A549 (cell line): ENCODE measurements around the gene CTPS2. TPM values are rescaled to one million over a fixed set of nuclear protein-coding genes. Genes with fewer than 3 reads are reported as not detected.

ENCODE experiments used
- ATAC-seq, 2 experiments: fragments of 200-7000 bp in 1 of 2; fragments of >200 bp in 1 of 2; cut with Nextera tagmentation in 1 of 2; cut with Tn5 transposase in 1 of 2; 3 replicates each; pipeline versions ENCODE4 v1.8.0 to v1.9.1; 2018 to 2020; ENCODE audit warnings: mild to moderate bottlenecking in 1 of 2, moderate library complexity in 1 of 2
- CTCF ChIA-PET: fragments of 300-600 bp; sonication (Branson Sonifier 250); formaldehyde crosslinking; extraction: SDS; loops from one replicate; lab custom pipeline; 2021; ENCODE audit warnings: antibody characterized with exemption, inconsistent platforms; lab: Yijun Ruan, JAX
- POLR2A ChIA-PET: fragments of 350-600 bp; formaldehyde crosslinking; extraction: SDS; loops from one replicate; lab custom pipeline; 2021; ENCODE audit warnings: antibody characterized with exemption, inconsistent platforms; lab: Yijun Ruan, JAX
- DNase-seq, 2 experiments: peaks; one replicate each; pipeline versions ENCODE4 v3.0.0 to v3.0.0-alpha.2; 2011 to 2016; ENCODE audit warnings: low read depth in 1 of 2, low spot score in 1 of 2
- FAIRE-seq: peaks from 2 replicates; lab custom pipeline; 2011; peaks lifted over from hg19 to GRCh38; lab: Jason Lieb, UNC
- H3K27ac ChIP-seq, 2 experiments: fragments of >200 bp; sonication (Bioruptor Twin); formaldehyde crosslinking; 3 replicates each; pipeline ENCODE4 v1.5.1; 2016 to 2017
- H3K4me1 ChIP-seq: fragments of >200 bp; sonication (Bioruptor Twin); formaldehyde crosslinking; 3 replicates; pipeline ENCODE4 v1.6.1; 2016
- H3K4me2 ChIP-seq: fragments of >200 bp; sonication (Bioruptor Twin); formaldehyde crosslinking; 3 replicates; pipeline ENCODE4 v1.6.1; 2016
- H3K4me3 ChIP-seq: fragments of >200 bp; sonication (Bioruptor Twin); formaldehyde crosslinking; 3 replicates; pipeline ENCODE4 v1.5.1; 2016
- H3K9me3 ChIP-seq: fragments of >200 bp; sonication (Bioruptor Twin); formaldehyde crosslinking; 3 replicates; pipeline ENCODE4 v1.6.1; 2016
- BCL3 ChIP-seq: fragments of >200 bp; sonication (Bioruptor Twin); formaldehyde crosslinking; IDR thresholded peaks from 3 replicates; pipeline ENCODE4 v1.6.1; 2016
- CBX8 ChIP-seq: fragments of 200-600 bp; sonication (generic); IDR thresholded peaks from 2 replicates; pipeline ENCODE4 v1.6.1; 2016
- CHD2 ChIP-seq: fragments of 150-350 bp; IDR thresholded peaks from 2 replicates; pipeline ENCODE4 v1.6.1; 2014; ENCODE audit warnings: low read length; ENCODE audit not compliant: partially characterized antibody
- CHD4 ChIP-seq: fragments of 200-600 bp; sonication (generic); IDR thresholded peaks from 2 replicates; pipeline ENCODE4 v1.6.1; 2016; ENCODE audit warnings: antibody characterized with exemption, mild to moderate bottlenecking, borderline replicate concordance
- GATA3 ChIP-seq: IDR thresholded peaks from 2 replicates; pipeline ENCODE4 v1.6.1; 2012; ENCODE audit warnings: borderline replicate concordance
- HMGXB4 ChIP-seq: fragments of 250-450 bp; sonication (Bioruptor Pico); IDR thresholded peaks from 2 replicates; pipeline ENCODE4 v1.5.0; 2021; ENCODE audit warnings: mild to moderate bottlenecking, moderate library complexity, borderline replicate concordance
- HOXB13 ChIP-seq: fragments of 250-450 bp; sonication (Bioruptor Pico); IDR thresholded peaks from 2 replicates; pipeline ENCODE4 v1.5.0; 2020; ENCODE audit warnings: low read depth, mild to moderate bottlenecking, moderate library complexity
- JUNB ChIP-seq: fragments of >200 bp; sonication (Bioruptor Twin); formaldehyde crosslinking; IDR thresholded peaks from 2 replicates; pipeline ENCODE4 v1.6.1; 2016
- KDM5A ChIP-seq: fragments of 200-600 bp; sonication (generic); IDR thresholded peaks from 2 replicates; pipeline ENCODE4 v1.6.1; 2016; ENCODE audit warnings: antibody characterized with exemption, mild to moderate bottlenecking
- PHF8 ChIP-seq: fragments of 200-600 bp; sonication (generic); IDR thresholded peaks from 2 replicates; pipeline ENCODE4 v1.6.1; 2016; ENCODE audit warnings: low read depth, mild to moderate bottlenecking, antibody characterized with exemption, moderate library complexity, borderline replicate concordance
- POLR2A ChIP-seq: IDR thresholded peaks from 2 replicates; pipeline ENCODE4 v1.6.1; 2012; ENCODE audit warnings: mild to moderate bottlenecking, low read length
- RAD21 ChIP-seq, 2 experiments: fragments of >200 bp in 1 of 2; sonication (Bioruptor Twin) in 1 of 2; formaldehyde crosslinking in 1 of 2; IDR thresholded peaks in 1 of 2; conservative IDR thresholded peaks in 1 of 2; 2 replicates in 1 of 2; 3 replicates in 1 of 2; pipeline ENCODE4 v1.6.1; 2012 to 2018; ENCODE audit warnings: inconsistent platforms in 1 of 2
- RARB ChIP-seq: fragments of 250-450 bp; sonication (Bioruptor Pico); IDR thresholded peaks from 2 replicates; pipeline ENCODE4 v1.8.0; 2021; ENCODE audit warnings: mild to moderate bottlenecking, moderate library complexity
- REST ChIP-seq: fragments of 200-600 bp; sonication (generic); IDR thresholded peaks from 2 replicates; pipeline ENCODE4 v1.6.1; 2016; ENCODE audit warnings: antibody characterized with exemption, mild to moderate bottlenecking, moderate library complexity
- RFX5 ChIP-seq: fragments of 450-650 bp; IDR thresholded peaks from 2 replicates; pipeline ENCODE4 v1.7.1; 2014; ENCODE audit warnings: antibody characterized with exemption, mild to moderate bottlenecking, moderate library complexity
- RNF2 ChIP-seq: fragments of 200-600 bp; sonication (generic); IDR thresholded peaks from 2 replicates; pipeline ENCODE4 v1.6.1; 2016; ENCODE audit warnings: low read depth, mild to moderate bottlenecking, antibody characterized with exemption, moderate library complexity, borderline replicate concordance
- TFCP2L1 ChIP-seq: fragments of 250-450 bp; sonication (Bioruptor Pico); IDR thresholded peaks from 2 replicates; pipeline ENCODE4 v1.5.0; 2021; ENCODE audit warnings: mild to moderate bottlenecking
- TP53 ChIP-seq: fragments of 250-450 bp; sonication (Bioruptor Pico); IDR thresholded peaks from 2 replicates; pipeline ENCODE4 v1.5.0; 2021; ENCODE audit warnings: mild to moderate bottlenecking, moderate library complexity
- USF2 ChIP-seq: fragments of 450-650 bp; IDR thresholded peaks from 2 replicates; pipeline ENCODE4 v1.6.1; 2014; ENCODE audit warnings: antibody characterized with exemption
- ZFP36 ChIP-seq: fragments of 450-650 bp; IDR thresholded peaks from 2 replicates; pipeline ENCODE4 v1.6.1; 2014; ENCODE audit warnings: borderline replicate concordance; ENCODE audit not compliant: partially characterized antibody
- WGBS: methylation state at CpG from one replicate; pipeline ENCODE4 v1.1.6; 2017; ENCODE audit errors: missing lambda C conversion rate; 5-methylcytosine and 5-hydroxymethylcytosine counted together
- polyA plus RNA-seq, 4 experiments: library from polyadenylated mRNA; depleted of rRNA in 3 of 4; stranded (reverse); fragments of >200 nt; fragmentation: RNase III in 1 of 4; extraction: RNeasy Plus Mini Kit Qiagen cat#74134 plus additional on column Dnase treatment in 1 of 4; gene quantifications; 2 replicates in 3 of 4; 3 replicates in 1 of 4; pipeline ENCODE4 v1.2.3, GENCODE V29; 2011 to 2017

CTPS2 gene
- polyA plus RNA-seq, 2 of the 4 experiments (the other 2 are of a cell fraction) = 11.1 to 18.5 TPM

GRCh38 chrX:16593801-16594200, 118.7 kb downstream of the CTPS2 start:
- TF ChIP-seq CHD4 (no peak), JUNB (no peak)
- TF ChIP-seq, all 56 proteins: peak for 0
- CTCF ChIA-PET = no interaction called here
- DNase-seq (no peak), FAIRE-seq (no peak), ATAC-seq (no peak)
- H3K4me2 ChIP-seq = no peak overlapping the region
- H3K4me3 ChIP-seq = no peak overlapping the region
- POLR2A ChIA-PET = no interaction called here
- WGBS = 81% methylated on average over 4 of the region's 4 CpGs
- H3K9me3 ChIP-seq = peaks cover 6% of the 10 kb centered on the region; the same call in 1 of the 3 replicates
- peaks cover 10% of the 10 kb centered on the region for H3K4me1 ChIP-seq
- H3K27ac ChIP-seq = no peak overlapping the region

- WGBS = 88% methylated on average over 7 of the region's 7 CpGs
- DNase-seq = no peak
- Histone ChIP-seq H3K4me3 (no peak overlapping the region), H3K4me2 (no peak overlapping the region), H3K9me3 (peaks cover 6% of the 10 kb centered on the region; the same call in 1 of the 3 replicates), H3K4me1 (peaks cover 14% of the 10 kb centered on the region), H3K27ac (no peak overlapping the region)
- ChIA-PET CTCF (no interaction called here), POLR2A (no interaction called here)
- ATAC-seq = no peak
- TF ChIP-seq RARB (CRISPR knock-in tag) = no peak
- no peak for TF ChIP-seq POLR2A
- TF ChIP-seq TFCP2L1 (CRISPR knock-in tag) = no peak
- TF ChIP-seq CHD4 = no peak
- no peak for TF ChIP-seq USF2
- TF ChIP-seq BCL3 = no peak
- no peak for TF ChIP-seq CBX8
- no peak for TF ChIP-seq GATA3
- TF ChIP-seq HOXB13 (CRISPR knock-in tag) = no peak
- no peak for TF ChIP-seq RFX5
- no peak for TF ChIP-seq ZFP36
- TF ChIP-seq PHF8 = no peak
- no peak for TF ChIP-seq KDM5A
- TF ChIP-seq REST = no peak
- TF ChIP-seq TP53 (CRISPR knock-in tag) = no peak
- no peak for TF ChIP-seq RNF2
- no peak for TF ChIP-seq HMGXB4 (CRISPR knock-in tag)
- no peak for TF ChIP-seq CHD2
- TF ChIP-seq RAD21 (conservative IDR thresholded peaks at IDR 0.05 in 1 of 2, IDR thresholded peaks at IDR 0.05 in 1 of 2) = no peak
- no peak for FAIRE-seq
Measured at GRCh38 chrX:16592194-16592770, 120.2 kb downstream of the CTPS2 start.
